ENCODE data around the gene HDGFL3. TPM values are rescaled to one million over a fixed set of nuclear protein-coding genes. Genes with fewer than 3 reads are reported as not detected.
A peak's percentile ranks its signal among the peaks of the same experiment; 100 is the strongest.

Gene HDGFL3
- total and polyA plus RNA-seq, 2 donors (not counting 1 experiment from before 2014, with no cell fraction given): 0.12 to 2.5 TPM

DNA sequence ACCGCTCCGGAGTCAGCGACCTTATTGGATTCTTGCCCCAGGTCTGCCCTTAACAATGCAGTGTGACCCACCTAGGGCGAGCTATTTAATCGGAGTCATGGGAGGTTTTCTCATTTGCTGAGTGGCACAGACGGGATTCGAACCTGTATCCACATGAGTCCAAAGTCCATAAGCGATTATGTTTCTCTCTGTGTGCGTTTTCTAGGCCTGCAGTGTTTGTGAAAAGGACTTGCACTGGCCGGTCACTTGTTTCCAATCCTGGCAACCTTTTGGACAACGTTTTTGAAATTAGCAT is 691 bp upstream of the HDGFL3 start:
- Histone ChIP-seq H3K4me1 (ENCODE audit: control insufficient read depth in 2 of 2, insufficient read depth in 2 of 2, low read length in 2 of 2) (peaks cover 11 to 14% of the 10 kb centered on the region in 2 donors), H3K9me3 (ENCODE audit: control extremely low read depth in 1 of 3, control insufficient read depth in 2 of 3, insufficient read depth in 1 of 3, low read length in 2 of 3) (peaks cover 0 to 3% (median 0%) of the 10 kb centered on the region in 3 donors), H3K9ac (ENCODE audit: low read length) (peak overlapping the region; percentile 52), H3K27ac (ENCODE audit: low read length in 2 of 2) (no peak overlapping the region), H3K79me2 (ENCODE audit: control insufficient read depth, insufficient read depth, low read length) (no peaks in the 10 kb centered on the region), H2AFZ (ENCODE audit: insufficient read depth, low read depth, low read length, poor library complexity, severe bottlenecking) (peak overlapping the region; percentile 64), H4K20me1 (ENCODE audit: control insufficient read depth, insufficient read depth, low read length, poor library complexity, severe bottlenecking) (no peaks in the 10 kb centered on the region), H3K4me3 (ENCODE audit: control extremely low read depth in 1 of 5, extremely low read depth in 1 of 5, insufficient read depth in 1 of 5, low read depth in 2 of 5, low read length in 4 of 5) (peak overlapping the region; percentile 11 to 60 (median 44)), H3K4me2 (replicated peaks; ENCODE audit: low read depth, low read length, poor library complexity, severe bottlenecking) (peak overlapping the region; percentile 86), H3K36me3 (replicated peaks in 1 of 2; ENCODE audit: control extremely low read depth in 1 of 2, control insufficient read depth in 1 of 2, extremely low read depth in 1 of 2, insufficient read depth in 2 of 2, low read length in 1 of 2) (no peaks in the 10 kb centered on the region), H3K27me3 (replicated peaks in 1 of 4; ENCODE audit: control extremely low read depth in 1 of 4, control insufficient read depth in 3 of 4, insufficient read depth in 4 of 4, low read length in 3 of 4) (peaks cover 0 to 36% (median 24%) of the 10 kb centered on the region in 4 experiments)
- Mint-ChIP-seq H3K4me1 (peaks cover 8% of the 10 kb centered on the region), H3K27me3 (peaks cover 29% of the 10 kb centered on the region), H3K4me3 (no peak overlapping the region), H3K27ac (no peak overlapping the region), H3K9me3 (ENCODE audit: insufficient read depth) (no peaks in the 10 kb centered on the region)
- intact Hi-C loops (cut with micrococcal nuclease): no loop called here
- ChIA-PET POLR2A (no interaction called here), CTCF (interaction anchor here (0.6 kb wide), 1 partner anchor 40 kb away, joined by 3 read pairs; no protein-coding TSS in a partner anchor)
- TF ChIP-seq EZH2 (IDR thresholded peaks at IDR 0.05; ENCODE audit: borderline replicate concordance, insufficient read depth, low read depth, low read length, poor library complexity, severe bottlenecking): no peak
- TF ChIP-seq, protein P1, sequence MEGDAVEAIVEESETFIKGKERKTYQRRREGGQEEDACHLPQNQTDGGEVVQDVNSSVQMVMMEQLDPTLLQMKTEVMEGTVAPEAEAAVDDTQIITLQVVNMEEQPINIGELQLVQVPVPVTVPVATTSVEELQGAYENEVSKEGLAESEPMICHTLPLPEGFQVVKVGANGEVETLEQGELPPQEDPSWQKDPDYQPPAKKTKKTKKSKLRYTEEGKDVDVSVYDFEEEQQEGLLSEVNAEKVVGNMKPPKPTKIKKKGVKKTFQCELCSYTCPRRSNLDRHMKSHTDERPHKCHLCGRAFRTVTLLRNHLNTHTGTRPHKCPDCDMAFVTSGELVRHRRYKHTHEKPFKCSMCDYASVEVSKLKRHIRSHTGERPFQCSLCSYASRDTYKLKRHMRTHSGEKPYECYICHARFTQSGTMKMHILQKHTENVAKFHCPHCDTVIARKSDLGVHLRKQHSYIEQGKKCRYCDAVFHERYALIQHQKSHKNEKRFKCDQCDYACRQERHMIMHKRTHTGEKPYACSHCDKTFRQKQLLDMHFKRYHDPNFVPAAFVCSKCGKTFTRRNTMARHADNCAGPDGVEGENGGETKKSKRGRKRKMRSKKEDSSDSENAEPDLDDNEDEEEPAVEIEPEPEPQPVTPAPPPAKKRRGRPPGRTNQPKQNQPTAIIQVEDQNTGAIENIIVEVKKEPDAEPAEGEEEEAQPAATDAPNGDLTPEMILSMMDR (IDR thresholded peaks at IDR 0.05): no peak
- 14% methylated on average over 9 of the region's 11 CpGs for WGBS (ENCODE audit: insufficient coverage)
- ATAC-seq (ENCODE audit: low read depth) (no peak), DNase-seq (no peak)

DNA sequence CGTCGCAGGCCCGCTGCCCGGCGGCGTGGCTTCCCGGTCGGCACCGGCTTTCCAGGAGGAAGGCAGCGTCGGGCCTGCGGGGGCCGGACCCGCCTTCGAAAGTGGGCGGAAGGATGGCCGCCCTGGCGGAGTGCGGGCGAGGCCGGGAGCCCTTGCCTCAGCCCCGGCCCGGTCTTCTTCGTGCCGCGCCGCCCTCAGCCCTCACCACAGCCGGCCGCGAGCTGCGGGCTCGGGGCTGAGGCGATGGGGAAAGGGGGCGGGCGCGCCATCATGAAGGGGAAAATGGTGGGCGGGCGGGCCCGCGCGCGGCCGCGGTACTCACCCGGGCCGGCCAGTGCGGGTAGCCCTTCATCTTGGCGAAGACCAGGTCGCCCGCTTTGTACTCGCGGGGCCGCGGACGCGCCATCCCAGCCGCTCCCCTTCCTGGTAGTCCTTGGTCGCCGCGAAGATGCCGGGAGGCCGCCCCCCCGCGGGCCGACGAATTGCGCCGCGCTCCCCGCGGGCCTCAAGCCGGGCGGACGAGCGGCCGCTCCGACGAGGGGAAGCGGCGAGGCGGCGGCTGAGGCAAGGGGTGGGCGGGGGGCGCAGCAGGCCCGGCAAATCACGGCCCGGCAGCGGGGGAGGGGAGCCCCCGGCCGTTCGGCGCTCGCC is 489 bp downstream of the HDGFL3 start:
- peaks cover 0 to 3% (median 0%) of the 10 kb centered on the region in 3 donors for H3K9me3 ChIP-seq (ENCODE audit: control extremely low read depth in 1 of 3, control insufficient read depth in 2 of 3, insufficient read depth in 1 of 3, low read length in 2 of 3)
- no peak overlapping the region for H3K27ac Mint-ChIP-seq
- ChIA-PET CTCF (no interaction called here), POLR2A (no interaction called here)
- no peak overlapping the region for H3K27ac ChIP-seq (ENCODE audit: low read length in 2 of 2)
- peak; percentile 66 for TF ChIP-seq EZH2 (IDR thresholded peaks at IDR 0.05; ENCODE audit: borderline replicate concordance, insufficient read depth, low read depth, low read length, poor library complexity, severe bottlenecking)
- TF ChIP-seq, protein P1 (IDR thresholded peaks at IDR 0.05): no peak
- H2AFZ ChIP-seq (ENCODE audit: insufficient read depth, low read depth, low read length, poor library complexity, severe bottlenecking): peak overlapping the region; percentile 77
- ATAC-seq (ENCODE audit: low read depth): peak; percentile 50
- no peaks in the 10 kb centered on the region for H4K20me1 ChIP-seq (ENCODE audit: control insufficient read depth, insufficient read depth, low read length, poor library complexity, severe bottlenecking)
- H3K4me3 ChIP-seq (ENCODE audit: control extremely low read depth in 1 of 5, extremely low read depth in 1 of 5, insufficient read depth in 1 of 5, low read depth in 2 of 5, low read length in 4 of 5): peak overlapping the region; percentile 33 to 63 (median 60)
- intact Hi-C loops (cut with micrococcal nuclease): no loop called here
- no peak overlapping the region for H3K4me3 Mint-ChIP-seq
- H3K27me3 Mint-ChIP-seq: peaks cover 25% of the 10 kb centered on the region
- no peaks in the 10 kb centered on the region for H3K9me3 Mint-ChIP-seq (ENCODE audit: insufficient read depth)
- no peaks in the 10 kb centered on the region for H3K36me3 ChIP-seq (replicated peaks in 1 of 2; ENCODE audit: control extremely low read depth in 1 of 2, control insufficient read depth in 1 of 2, extremely low read depth in 1 of 2, insufficient read depth in 2 of 2, low read length in 1 of 2)
- WGBS (ENCODE audit: insufficient coverage): 1% methylated on average over 93 of the region's 93 CpGs
- H3K4me1 Mint-ChIP-seq: peaks cover 8% of the 10 kb centered on the region
- H3K4me2 ChIP-seq (replicated peaks; ENCODE audit: low read depth, low read length, poor library complexity, severe bottlenecking): peak overlapping the region; percentile 86
- H3K79me2 ChIP-seq (ENCODE audit: control insufficient read depth, insufficient read depth, low read length): no peaks in the 10 kb centered on the region
- peaks cover 0 to 36% (median 24%) of the 10 kb centered on the region in 4 experiments for H3K27me3 ChIP-seq (replicated peaks in 1 of 4; ENCODE audit: control extremely low read depth in 1 of 4, control insufficient read depth in 3 of 4, insufficient read depth in 4 of 4, low read length in 3 of 4)
- peak; percentile 41 for DNase-seq
- peaks cover 11 to 14% of the 10 kb centered on the region in 2 donors for H3K4me1 ChIP-seq (ENCODE audit: control insufficient read depth in 2 of 2, insufficient read depth in 2 of 2, low read length in 2 of 2)
- peak overlapping the region; percentile 67 for H3K9ac ChIP-seq (ENCODE audit: low read length)
